ENCODE results near the gene INO80D. TPM values are rescaled to one million over a fixed set of nuclear protein-coding genes. Genes with fewer than 3 reads are reported as not detected.

INO80D gene
- total and polyA plus RNA-seq, 9 donors = 3.2 to 37.6 (median 23.9) TPM

DNA sequence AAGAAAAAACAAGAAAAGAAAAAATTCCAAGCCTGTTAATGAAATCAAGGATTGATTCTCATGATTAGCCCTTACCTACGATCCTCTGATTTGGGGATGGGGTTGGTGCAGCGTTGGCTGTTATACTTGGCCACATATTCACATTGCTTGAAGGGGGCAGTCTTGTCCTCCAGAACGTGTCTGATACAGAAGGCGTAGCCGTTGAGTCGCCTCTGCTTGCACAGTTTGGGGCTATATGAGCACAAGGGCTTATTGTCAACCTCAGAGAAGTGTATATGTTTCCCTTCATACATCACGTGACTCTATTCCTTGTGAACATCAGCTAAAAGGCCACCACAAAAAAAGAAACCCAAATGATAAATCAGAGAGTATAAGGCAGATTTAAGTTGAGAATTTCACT, 23.2 kb downstream of the INO80D start:
- H3K36me3 ChIP-seq = no peaks in the 10 kb centered on the region
- no peak for DNase-seq
- intact Hi-C loops (cut with DNase I) = no loop called here
- H3K4me3 ChIP-seq = no peak overlapping the region
- TF ChIP-seq, protein P1, sequence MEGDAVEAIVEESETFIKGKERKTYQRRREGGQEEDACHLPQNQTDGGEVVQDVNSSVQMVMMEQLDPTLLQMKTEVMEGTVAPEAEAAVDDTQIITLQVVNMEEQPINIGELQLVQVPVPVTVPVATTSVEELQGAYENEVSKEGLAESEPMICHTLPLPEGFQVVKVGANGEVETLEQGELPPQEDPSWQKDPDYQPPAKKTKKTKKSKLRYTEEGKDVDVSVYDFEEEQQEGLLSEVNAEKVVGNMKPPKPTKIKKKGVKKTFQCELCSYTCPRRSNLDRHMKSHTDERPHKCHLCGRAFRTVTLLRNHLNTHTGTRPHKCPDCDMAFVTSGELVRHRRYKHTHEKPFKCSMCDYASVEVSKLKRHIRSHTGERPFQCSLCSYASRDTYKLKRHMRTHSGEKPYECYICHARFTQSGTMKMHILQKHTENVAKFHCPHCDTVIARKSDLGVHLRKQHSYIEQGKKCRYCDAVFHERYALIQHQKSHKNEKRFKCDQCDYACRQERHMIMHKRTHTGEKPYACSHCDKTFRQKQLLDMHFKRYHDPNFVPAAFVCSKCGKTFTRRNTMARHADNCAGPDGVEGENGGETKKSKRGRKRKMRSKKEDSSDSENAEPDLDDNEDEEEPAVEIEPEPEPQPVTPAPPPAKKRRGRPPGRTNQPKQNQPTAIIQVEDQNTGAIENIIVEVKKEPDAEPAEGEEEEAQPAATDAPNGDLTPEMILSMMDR (IDR thresholded peaks at IDR 0.05) = no peak
- no peak for TF ChIP-seq POLR2A (IDR thresholded peaks at IDR 0.05)
- TF ChIP-seq EP300 (IDR thresholded peaks at IDR 0.05) = no peak
- no peak overlapping the region for H3K27ac ChIP-seq
- 88 to 92% (median 88%) methylated on average over 7 of the region's 7 CpGs for WGBS, 3 donors
- no peaks in the 10 kb centered on the region for H3K4me1 ChIP-seq (ENCODE audit: insufficient read depth)
- H3K27me3 ChIP-seq = no peaks in the 10 kb centered on the region
- no peaks in the 10 kb centered on the region for H3K9me3 ChIP-seq

DNA sequence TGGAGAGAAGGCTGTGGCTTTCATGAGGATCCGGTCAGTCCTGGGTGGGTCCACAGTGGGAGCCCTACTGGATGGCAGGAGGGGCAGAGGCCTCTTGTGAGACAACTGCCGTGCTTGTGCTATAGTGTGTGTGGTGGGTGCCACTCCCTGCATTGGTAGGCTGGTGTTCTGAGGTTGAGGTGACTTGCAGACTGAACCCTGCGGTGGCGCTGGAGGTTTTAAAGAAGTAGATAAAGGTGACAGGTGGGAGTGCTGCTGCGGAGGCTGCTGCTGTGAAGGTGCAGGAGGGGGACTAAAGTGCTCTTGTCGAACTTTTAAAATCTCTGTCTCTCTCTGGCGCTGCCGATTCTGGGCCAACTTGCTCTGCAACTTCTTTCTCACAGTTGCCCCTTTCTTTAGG, 29.7 kb downstream of the INO80D start:
- intact Hi-C loops (cut with DNase I) = no loop called here
- Histone ChIP-seq H3K36me3 (no peaks in the 10 kb centered on the region), H3K4me3 (no peak overlapping the region), H3K4me1 (ENCODE audit: insufficient read depth) (no peaks in the 10 kb centered on the region), H3K27me3 (no peaks in the 10 kb centered on the region), H3K9me3 (no peaks in the 10 kb centered on the region), H3K27ac (no peak overlapping the region)
- TF ChIP-seq, protein P1 (IDR thresholded peaks at IDR 0.05) = no peak
- TF ChIP-seq EP300 (IDR thresholded peaks at IDR 0.05) (no peak), POLR2A (IDR thresholded peaks at IDR 0.05) (no peak)
- 93 to 96% (median 95%) methylated on average over 8 of the region's 8 CpGs for WGBS, 3 donors
- no peak for DNase-seq

DNA sequence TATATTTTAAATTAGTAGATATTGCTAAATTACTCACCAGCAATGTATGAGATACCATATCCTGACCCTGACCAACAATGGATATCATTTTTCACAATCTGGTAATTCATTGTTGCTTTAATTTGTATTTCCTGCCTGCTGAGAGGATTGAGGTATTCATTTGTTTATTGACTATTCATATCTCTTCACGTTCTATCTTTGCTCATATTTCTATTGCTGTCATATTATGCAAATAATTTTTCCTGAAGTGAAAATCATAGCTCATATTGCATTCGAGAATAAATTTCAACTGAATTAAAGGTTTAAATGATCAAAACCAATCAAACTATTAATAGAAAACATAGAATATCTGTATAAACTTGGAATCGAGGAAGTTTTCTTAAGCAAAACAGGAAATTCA, 31.0 kb downstream of the INO80D start:
- H3K4me3 ChIP-seq = no peak overlapping the region
- H3K9me3 ChIP-seq = no peaks in the 10 kb centered on the region
- H3K27ac ChIP-seq = no peak overlapping the region
- no peak for TF ChIP-seq EP300 (IDR thresholded peaks at IDR 0.05)
- TF ChIP-seq, protein P1 (IDR thresholded peaks at IDR 0.05) = no peak
- no peak for TF ChIP-seq POLR2A (IDR thresholded peaks at IDR 0.05)
- intact Hi-C loops (cut with DNase I) = no loop called here
- H3K27me3 ChIP-seq = no peaks in the 10 kb centered on the region
- no peaks in the 10 kb centered on the region for H3K4me1 ChIP-seq (ENCODE audit: insufficient read depth)
- H3K36me3 ChIP-seq = no peaks in the 10 kb centered on the region
- no peak for DNase-seq
- WGBS, 3 donors = 37 to 66% (median 48%) methylated on average over 3 of the region's 3 CpGs

DNA sequence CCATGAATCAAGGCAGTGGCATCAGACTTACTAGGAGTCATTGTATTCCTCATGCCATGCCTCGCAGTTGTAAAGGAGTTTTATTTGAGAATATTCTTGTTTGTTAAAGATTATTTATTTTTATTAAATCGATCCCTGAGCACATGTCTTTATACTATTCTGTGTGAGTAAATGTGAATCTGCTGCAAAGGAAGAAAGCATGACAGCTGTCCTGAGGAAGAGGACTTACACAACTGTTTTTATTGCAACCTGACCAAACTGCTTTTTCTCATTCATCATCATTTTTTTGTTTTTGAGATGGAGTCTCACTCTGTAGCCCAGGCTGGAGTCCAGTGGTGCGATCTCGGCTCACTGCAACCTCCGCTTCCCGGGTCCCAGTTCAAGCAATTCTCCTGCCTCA, 34.1 kb downstream of the INO80D start:
- H3K36me3 ChIP-seq = no peaks in the 10 kb centered on the region
- TF ChIP-seq EP300 (IDR thresholded peaks at IDR 0.05) = no peak
- TF ChIP-seq POLR2A (IDR thresholded peaks at IDR 0.05) = no peak
- TF ChIP-seq, protein P1 (IDR thresholded peaks at IDR 0.05) = no peak
- intact Hi-C loops (cut with DNase I) = no loop called here
- no peaks in the 10 kb centered on the region for H3K9me3 ChIP-seq
- no peak for DNase-seq
- H3K27me3 ChIP-seq = no peaks in the 10 kb centered on the region
- H3K4me3 ChIP-seq = no peak overlapping the region
- no peak overlapping the region for H3K27ac ChIP-seq
- no peaks in the 10 kb centered on the region for H3K4me1 ChIP-seq (ENCODE audit: insufficient read depth)
- 86 to 94% (median 86%) methylated on average over 6 of the region's 6 CpGs for WGBS, 3 donors

DNA sequence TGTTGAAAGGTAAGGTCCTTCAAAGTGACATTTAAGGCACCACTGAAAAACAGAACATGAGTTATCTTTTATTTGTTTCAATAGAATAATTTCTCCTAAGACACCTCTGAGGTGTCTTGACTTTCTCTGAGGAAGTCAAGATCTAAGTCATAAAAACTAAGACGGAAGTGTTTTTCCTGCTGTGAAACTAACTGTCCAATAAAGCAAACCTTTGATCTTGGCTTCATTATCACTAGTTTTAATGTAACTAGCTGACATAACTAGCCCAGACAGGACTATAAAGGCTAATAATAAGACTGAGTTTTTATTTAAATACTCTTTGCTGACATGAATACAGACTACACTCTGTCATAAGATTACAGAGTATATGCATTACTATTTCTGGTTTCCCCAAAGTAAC, 36.6 kb downstream of the INO80D start:
- TF ChIP-seq POLR2A (IDR thresholded peaks at IDR 0.05) = no peak
- no peak for DNase-seq
- H3K27ac ChIP-seq = no peak overlapping the region
- intact Hi-C loops (cut with DNase I) = no loop called here
- no peaks in the 10 kb centered on the region for H3K9me3 ChIP-seq
- no peak overlapping the region for H3K4me3 ChIP-seq
- H3K27me3 ChIP-seq = no peaks in the 10 kb centered on the region
- no peaks in the 10 kb centered on the region for H3K4me1 ChIP-seq (ENCODE audit: insufficient read depth)
- 86 to 97% (median 93%) methylated on average over 1 of the region's 1 CpG for WGBS, 3 donors
- no peaks in the 10 kb centered on the region for H3K36me3 ChIP-seq
